ENCODE measurements around the gene AQP12B. TPM values are rescaled to one million over a fixed set of nuclear protein-coding genes. Genes with fewer than 3 reads are reported as not detected.

Gene AQP12B
- total RNA-seq, 2 donors from 2014 or later = not detected

DNA sequence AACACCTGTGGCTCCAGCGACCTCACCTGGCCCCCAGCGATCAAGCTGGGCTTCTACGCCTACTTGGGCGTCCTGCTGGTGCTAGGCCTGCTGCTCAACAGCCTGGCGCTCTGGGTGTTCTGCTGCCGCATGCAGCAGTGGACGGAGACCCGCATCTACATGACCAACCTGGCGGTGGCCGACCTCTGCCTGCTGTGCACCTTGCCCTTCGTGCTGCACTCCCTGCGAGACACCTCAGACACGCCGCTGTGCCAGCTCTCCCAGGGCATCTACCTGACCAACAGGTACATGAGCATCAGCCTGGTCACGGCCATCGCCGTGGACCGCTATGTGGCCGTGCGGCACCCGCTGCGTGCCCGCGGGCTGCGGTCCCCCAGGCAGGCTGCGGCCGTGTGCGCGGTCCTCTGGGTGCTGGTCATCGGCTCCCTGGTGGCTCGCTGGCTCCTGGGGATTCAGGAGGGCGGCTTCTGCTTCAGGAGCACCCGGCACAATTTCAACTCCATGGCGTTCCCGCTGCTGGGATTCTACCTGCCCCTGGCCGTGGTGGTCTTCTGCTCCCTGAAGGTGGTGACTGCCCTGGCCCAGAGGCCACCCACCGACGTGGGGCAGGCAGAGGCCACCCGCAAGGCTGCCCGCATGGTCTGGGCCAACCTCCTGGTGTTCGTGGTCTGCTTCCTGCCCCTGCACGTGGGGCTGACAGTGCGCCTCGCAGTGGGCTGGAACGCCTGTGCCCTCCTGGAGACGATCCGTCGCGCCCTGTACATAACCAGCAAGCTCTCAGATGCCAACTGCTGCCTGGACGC is 52.5 kb downstream of the AQP12B start:
- no peaks in the 10 kb centered on the region for H3K36me3 ChIP-seq
- ATAC-seq (ENCODE audit: insufficient number of reproducible peaks, low FRiP score, low read depth) = no peak

DNA sequence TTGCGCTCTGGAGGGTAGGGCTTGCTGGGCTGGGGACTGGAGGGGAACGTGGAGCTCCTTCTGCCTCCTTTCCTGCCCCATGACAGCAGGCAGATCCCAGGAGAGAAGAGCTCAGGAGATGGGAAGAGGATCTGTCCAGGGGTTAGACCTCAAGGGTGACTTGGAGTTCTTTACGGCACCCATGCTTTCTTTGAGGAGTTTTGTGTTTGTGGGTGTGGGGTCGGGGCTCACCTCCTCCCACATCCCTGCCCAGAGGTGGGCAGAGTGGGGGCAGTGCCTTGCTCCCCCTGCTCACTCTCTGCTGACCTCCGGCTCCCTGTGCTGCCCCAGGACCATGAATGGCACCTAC is 53.1 kb downstream of the AQP12B start:
- Histone ChIP-seq H3K4me3 (no peak overlapping the region), H3K9me3 (no peaks in the 10 kb centered on the region), H3K27ac (no peak overlapping the region), H3K27me3 (replicated peaks; ENCODE audit: insufficient read depth) (no peaks in the 10 kb centered on the region), H3K36me3 (no peaks in the 10 kb centered on the region), H3K4me1 (ENCODE audit: control insufficient read depth in 1 of 2, low read depth in 2 of 2) (no peaks in the 10 kb centered on the region)
- ATAC-seq (ENCODE audit: insufficient number of reproducible peaks, low FRiP score, low read depth) = no peak
- no peak for DNase-seq (ENCODE audit: low spot score)
- TF ChIP-seq CTCF (IDR thresholded peaks at IDR 0.05) = no peak

More for the DNA sequence above, 52.5 kb downstream of the AQP12B start:
- Histone ChIP-seq H3K4me3 (no peak overlapping the region), H3K27ac (no peak overlapping the region), H3K27me3 (replicated peaks; ENCODE audit: insufficient read depth) (no peaks in the 10 kb centered on the region), H3K9me3 (no peaks in the 10 kb centered on the region), H3K4me1 (ENCODE audit: control insufficient read depth in 1 of 2, low read depth in 2 of 2) (no peaks in the 10 kb centered on the region)
- DNase-seq (ENCODE audit: low spot score) = no peak
- TF ChIP-seq CTCF (IDR thresholded peaks at IDR 0.05) = no peak

GRCh38 chr2:240628808-240629618 is 53.7 kb downstream of the AQP12B start:
- Histone ChIP-seq H3K4me1 (ENCODE audit: control insufficient read depth in 1 of 2, low read depth in 2 of 2) (no peaks in the 10 kb centered on the region), H3K36me3 (no peaks in the 10 kb centered on the region), H3K4me3 (no peak overlapping the region), H3K9me3 (no peaks in the 10 kb centered on the region), H3K27ac (no peak overlapping the region), H3K27me3 (replicated peaks; ENCODE audit: insufficient read depth) (no peaks in the 10 kb centered on the region)
- ATAC-seq (ENCODE audit: insufficient number of reproducible peaks, low FRiP score, low read depth) (no peak), DNase-seq (ENCODE audit: low spot score) (no peak)
- TF ChIP-seq CTCF (IDR thresholded peaks at IDR 0.05) = no peak

- ATAC-seq (ENCODE audit: insufficient number of reproducible peaks, low FRiP score, low read depth) (no peak), DNase-seq (ENCODE audit: low spot score) (no peak)
- Histone ChIP-seq H3K36me3 (no peaks in the 10 kb centered on the region), H3K4me1 (ENCODE audit: control insufficient read depth in 1 of 2, low read depth in 2 of 2) (no peaks in the 10 kb centered on the region), H3K9me3 (no peaks in the 10 kb centered on the region), H3K27me3 (replicated peaks; ENCODE audit: insufficient read depth) (no peaks in the 10 kb centered on the region), H3K4me3 (no peak overlapping the region), H3K27ac (no peak overlapping the region)
- no peak for TF ChIP-seq CTCF (IDR thresholded peaks at IDR 0.05)
These were observed 54.2 kb downstream of the AQP12B start for GRCh38 chr2:240628507-240628807.

DNA sequence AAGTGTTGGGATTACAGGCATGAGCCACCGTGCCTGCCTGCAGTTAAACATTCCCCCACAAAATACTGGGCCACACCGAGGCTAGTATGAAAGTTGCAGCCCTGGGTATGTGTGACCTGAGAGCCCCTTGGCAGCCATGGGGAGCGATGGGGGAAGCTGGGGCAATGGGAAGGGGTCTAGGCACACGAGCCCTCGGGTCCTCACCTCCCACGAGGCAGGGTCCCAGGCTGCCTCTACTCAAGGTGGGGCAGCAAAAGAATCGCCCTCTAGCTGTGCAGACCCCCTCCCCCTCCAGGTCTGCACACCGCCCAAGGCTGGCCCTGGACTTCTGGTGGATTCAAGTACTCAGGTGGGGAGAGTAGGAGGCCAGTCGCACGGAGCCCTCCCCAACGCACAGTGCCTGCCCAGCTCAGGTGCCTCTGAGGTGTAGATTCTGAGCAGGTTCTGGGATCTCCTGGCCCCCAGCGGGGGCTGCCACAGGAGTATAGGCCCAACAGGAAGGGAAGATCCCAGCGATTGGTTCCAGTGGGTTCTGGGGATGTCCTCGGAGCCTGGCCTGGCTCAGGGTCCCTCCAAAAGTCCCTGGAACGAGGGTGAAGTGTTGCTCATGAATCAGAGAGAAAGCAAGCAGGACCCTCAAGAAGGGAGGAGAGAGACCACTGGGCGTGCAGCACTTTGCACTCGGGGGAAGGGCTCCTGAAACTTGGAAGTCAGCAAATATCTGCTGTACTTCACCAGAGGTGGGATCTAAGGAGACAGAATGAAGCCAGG is 54.8 kb downstream of the AQP12B start:
- TF ChIP-seq CTCF (IDR thresholded peaks at IDR 0.05) = no peak
- ATAC-seq (ENCODE audit: insufficient number of reproducible peaks, low FRiP score, low read depth) (no peak), DNase-seq (ENCODE audit: low spot score) (no peak)
- H3K4me1 ChIP-seq (ENCODE audit: control insufficient read depth in 1 of 2, low read depth in 2 of 2) = no peaks in the 10 kb centered on the region
- H3K27me3 ChIP-seq (replicated peaks; ENCODE audit: insufficient read depth) = no peaks in the 10 kb centered on the region
- no peaks in the 10 kb centered on the region for H3K36me3 ChIP-seq
- H3K27ac ChIP-seq = no peak overlapping the region
- H3K4me3 ChIP-seq = no peak overlapping the region
- no peaks in the 10 kb centered on the region for H3K9me3 ChIP-seq

Measured in thoracic aorta (tissue), 2 donors.